ENCODE measurements around the gene TLDC2.
"Not testable (repeated sequence)": the region's sequence is repeated elsewhere in the genome, so short reads cannot be mapped to it uniquely, and the experiment has no call there.

The TLDC2 gene

GRCh38 chr20:36875702-36876472 lies at the start of gene TLDC2:
Gene TLDC2 (plus strand): TSS chr20:36876138. CDS start chr20:36876175, 37 bp downstream.
- DNase-seq: no peak

- no peak for DNase-seq
These were observed 49.2 kb upstream of the TLDC2 start for GRCh38 chr20:36826554-36827244.

DNA sequence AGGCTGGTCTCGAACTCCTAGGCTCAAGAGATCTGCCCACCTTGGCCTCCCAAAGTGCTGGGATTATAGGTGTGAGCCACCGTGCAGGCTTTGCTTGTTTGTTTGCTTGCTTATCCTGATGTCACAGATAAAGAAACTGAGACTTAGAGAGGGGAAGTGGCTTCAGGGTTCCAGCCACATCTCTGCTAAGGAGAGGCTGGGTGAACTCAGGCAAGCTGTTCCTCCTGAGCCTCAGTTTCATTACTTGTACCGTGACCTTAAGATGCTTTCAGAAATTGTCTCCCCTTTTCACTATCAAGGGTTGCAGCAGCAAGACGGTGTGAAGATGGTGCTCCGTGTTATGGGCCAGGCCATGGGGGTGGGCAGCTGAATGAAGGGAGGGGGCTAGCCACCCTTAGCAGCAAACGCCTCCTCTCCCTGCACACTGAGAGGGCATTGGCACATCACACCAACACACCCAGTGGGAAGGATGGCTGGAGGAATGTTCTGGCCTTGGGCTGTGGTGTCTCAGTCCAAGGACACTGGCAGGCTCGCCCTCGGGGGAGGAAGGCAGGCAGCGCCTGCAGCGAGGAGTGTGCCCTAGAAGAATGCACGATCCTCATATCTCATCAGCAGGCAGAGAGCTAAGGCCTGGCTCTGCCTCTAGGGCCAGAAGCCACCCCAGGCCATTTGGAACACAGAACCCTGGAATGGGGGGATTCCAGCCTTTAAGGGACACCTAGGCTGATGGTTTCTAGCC lies 48.2 kb upstream of the TLDC2 start:
- DNase-seq: no peak

DNA sequence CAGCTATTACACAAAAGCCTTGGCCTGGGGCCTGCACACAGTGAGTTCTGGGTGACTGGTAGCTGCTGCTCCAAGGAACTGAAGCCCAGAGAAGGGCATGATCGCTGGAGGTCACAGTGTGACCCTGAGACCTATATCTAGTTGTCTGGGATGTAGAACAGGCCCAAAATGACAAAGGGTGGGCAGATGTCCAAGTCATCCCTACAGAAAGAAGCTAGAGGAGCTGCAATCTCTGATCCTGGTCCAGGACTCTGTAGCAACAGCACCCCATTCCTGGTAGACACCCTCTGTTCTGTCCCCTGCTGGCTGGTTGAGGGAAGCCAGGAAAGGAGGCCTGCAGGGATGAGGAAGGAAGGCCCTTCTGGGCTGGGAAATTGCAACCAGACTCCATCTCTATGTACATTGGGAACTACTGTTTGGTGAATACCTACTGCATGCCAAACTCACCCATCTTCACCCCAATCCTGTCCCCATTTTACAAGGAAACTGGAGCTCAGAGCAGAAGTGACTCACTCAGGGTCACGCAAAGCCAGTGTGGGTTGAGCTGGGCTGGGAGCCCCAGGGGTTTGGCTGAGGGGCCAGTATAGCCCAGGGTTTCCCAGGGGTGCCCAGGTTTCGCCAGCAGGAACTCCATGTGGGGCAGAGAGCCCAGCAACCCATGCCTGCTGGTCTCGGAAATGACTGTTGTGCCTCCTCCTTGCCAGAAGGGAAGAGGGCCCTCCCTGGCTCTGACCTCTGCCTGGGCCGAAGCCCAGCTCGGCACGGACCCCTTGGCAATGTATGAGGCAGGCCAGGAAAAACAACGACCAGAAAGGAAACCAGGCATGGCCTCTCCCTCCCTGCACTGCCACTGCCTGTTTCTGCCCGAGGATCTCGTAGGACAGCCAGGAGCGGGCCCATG lies 44.9 kb upstream of the TLDC2 start:
- DNase-seq: no peak

DNA sequence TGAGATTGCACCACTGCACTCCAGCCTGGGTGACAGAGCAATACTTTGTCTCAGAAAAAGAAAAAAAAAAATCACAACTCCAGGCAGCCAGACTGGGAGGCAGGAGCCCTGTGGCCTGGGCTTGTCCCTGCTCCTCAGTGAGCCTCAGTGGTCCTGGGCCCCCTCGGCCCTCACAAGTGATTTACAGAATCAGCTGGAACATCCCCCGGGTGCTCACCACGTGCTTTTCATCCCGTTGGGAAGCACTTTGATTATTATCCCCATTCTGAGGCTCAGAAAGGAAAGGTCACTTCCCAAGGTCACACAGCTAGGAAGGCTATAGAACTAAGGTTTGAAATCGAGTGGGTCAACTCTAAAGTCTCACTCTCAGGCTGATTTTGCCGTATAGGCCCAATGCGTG lies 43.1 kb upstream of the TLDC2 start:
- no peak for DNase-seq

GRCh38 chr20:36833275-36834020 lies 42.5 kb upstream of the TLDC2 start:
- no peak for DNase-seq

- no peak for DNase-seq
These were observed 40.9 kb upstream of the TLDC2 start for GRCh38 chr20:36835025-36835424.

GRCh38 chr20:36835453-36836198 lies 40.3 kb upstream of the TLDC2 start:
- DNase-seq: peak; percentile 94

- DNase-seq: peak; percentile 28
These were observed 39.2 kb upstream of the TLDC2 start for GRCh38 chr20:36836591-36837269.

- DNase-seq: not testable (repeated sequence)
These were observed 37.6 kb upstream of the TLDC2 start for GRCh38 chr20:36838376-36838775.

DNA sequence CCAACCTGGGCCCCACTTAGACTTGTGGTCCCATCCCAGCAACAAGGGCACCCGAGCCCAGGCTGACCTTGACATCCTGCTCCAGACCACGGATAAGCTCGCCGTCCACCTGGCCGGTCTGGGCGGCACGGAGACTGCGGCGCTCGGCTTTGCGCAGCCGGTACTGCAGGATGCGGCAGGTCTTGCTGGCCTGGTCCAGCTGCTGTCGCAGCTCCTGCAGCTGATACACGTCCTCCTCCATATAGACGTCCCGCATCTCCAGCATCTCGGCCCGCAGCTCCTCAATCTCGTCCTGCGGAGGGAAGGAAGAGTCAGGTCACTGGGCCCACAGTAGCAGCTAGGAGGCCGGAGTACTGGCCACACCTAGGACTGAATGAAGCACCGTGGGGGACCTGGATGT lies 36.8 kb upstream of the TLDC2 start:
- DNase-seq: no peak

- not testable (repeated sequence) for DNase-seq
These were observed 34.9 kb upstream of the TLDC2 start for GRCh38 chr20:36841030-36841429.

DNA sequence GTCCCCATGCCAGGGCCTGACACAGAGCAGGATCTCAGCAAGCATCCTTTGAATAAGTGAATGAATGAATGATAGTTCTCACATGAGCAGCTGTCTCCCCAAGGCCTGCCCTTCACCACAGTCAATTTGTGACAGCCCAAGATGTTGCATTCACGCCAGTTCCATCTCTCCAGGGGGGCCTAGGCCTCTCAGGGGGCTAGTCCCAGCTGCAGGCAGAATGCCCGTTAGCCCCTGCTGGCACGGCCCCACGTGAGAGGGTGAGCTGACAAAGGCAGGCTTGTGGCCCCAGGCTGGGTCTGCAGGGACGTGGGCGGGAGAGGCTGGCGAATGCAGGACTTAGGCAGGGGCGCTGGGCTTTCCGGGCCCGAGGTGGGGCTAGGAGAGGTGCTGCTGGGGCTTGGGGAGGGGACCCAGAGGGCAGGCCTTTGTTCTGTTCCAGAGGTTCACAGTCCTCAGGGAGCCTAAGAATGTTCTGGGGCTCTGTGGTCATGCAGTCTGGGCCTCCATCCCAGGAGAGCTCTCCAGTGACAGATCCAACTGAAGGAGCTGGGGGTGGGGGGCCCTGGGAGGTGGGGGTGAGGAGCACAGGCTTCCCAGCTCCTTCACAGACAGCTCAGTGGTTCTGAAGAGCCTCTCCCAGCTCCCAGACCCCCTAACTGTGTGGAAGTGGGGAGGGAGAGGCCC lies 30.5 kb upstream of the TLDC2 start:
- DNase-seq: no peak

- DNase-seq: no peak
These were observed 28.8 kb upstream of the TLDC2 start for GRCh38 chr20:36847009-36847709.

- no peak for DNase-seq
These were observed 28.3 kb upstream of the TLDC2 start for GRCh38 chr20:36847710-36848040.

GRCh38 chr20:36848078-36848660 lies 27.8 kb upstream of the TLDC2 start:
- DNase-seq: no peak

- no peak for DNase-seq
These were observed 27.3 kb upstream of the TLDC2 start for GRCh38 chr20:36848677-36849076.

DNA sequence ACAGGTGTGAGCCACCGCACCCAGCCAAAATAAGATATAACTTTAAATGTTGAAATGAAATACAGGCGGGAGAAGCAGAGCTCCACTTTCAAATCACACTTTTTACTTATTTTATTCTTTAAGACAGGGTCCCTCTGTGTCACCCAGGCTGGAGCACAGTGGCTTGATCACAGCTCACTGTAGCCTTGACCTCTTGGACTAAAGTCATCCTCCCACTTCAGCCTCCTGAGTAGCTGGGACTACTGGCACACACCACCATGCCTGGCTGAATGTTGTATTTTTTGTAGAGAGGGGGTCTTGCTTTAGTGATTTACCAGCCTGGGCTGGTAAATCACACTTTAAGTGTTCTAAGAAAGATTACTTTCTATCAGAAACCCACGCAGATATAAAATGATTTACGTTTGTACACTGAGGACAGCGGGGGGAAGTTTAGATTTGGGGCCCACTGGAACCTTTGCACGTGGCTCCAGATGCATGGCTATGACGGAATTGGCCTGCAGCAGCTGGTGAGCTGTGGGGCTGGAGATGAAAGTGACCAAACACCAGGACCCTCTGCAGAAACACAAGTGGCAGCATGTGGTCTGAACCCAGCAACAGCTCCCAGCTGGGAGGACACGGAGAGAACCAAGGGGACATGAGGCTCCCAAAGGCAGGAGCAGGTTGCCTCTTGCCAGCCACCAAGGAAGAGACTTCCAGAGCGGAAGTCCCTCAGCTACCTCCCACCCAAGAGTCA lies 26.4 kb upstream of the TLDC2 start:
- DNase-seq: no peak
